ENCODE measurements around the gene HMGXB3. TPM values are rescaled to one million over a fixed set of nuclear protein-coding genes. Genes with fewer than 3 reads are reported as not detected.

HMGXB3 gene
- total RNA-seq, 2 donors from 2014 or later: 49.2 to 50.1 TPM

- Histone ChIP-seq H3K4me1 (ENCODE audit: control insufficient read depth in 1 of 2, low read depth in 2 of 2) (no peaks in the 10 kb centered on the region), H3K9me3 (no peaks in the 10 kb centered on the region), H3K36me3 (peaks cover 63% of the 10 kb centered on the region), H3K27ac (no peak overlapping the region), H3K27me3 (replicated peaks; ENCODE audit: insufficient read depth) (no peaks in the 10 kb centered on the region), H3K4me3 (no peak overlapping the region)
- DNase-seq (ENCODE audit: low spot score) (no peak), ATAC-seq (ENCODE audit: insufficient number of reproducible peaks, low FRiP score, low read depth) (no peak)
- TF ChIP-seq, protein P1, sequence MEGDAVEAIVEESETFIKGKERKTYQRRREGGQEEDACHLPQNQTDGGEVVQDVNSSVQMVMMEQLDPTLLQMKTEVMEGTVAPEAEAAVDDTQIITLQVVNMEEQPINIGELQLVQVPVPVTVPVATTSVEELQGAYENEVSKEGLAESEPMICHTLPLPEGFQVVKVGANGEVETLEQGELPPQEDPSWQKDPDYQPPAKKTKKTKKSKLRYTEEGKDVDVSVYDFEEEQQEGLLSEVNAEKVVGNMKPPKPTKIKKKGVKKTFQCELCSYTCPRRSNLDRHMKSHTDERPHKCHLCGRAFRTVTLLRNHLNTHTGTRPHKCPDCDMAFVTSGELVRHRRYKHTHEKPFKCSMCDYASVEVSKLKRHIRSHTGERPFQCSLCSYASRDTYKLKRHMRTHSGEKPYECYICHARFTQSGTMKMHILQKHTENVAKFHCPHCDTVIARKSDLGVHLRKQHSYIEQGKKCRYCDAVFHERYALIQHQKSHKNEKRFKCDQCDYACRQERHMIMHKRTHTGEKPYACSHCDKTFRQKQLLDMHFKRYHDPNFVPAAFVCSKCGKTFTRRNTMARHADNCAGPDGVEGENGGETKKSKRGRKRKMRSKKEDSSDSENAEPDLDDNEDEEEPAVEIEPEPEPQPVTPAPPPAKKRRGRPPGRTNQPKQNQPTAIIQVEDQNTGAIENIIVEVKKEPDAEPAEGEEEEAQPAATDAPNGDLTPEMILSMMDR (IDR thresholded peaks at IDR 0.05): no peak
These were observed 51.9 kb downstream of the HMGXB3 start for GRCh38 chr5:150052226-150052955.

DNA sequence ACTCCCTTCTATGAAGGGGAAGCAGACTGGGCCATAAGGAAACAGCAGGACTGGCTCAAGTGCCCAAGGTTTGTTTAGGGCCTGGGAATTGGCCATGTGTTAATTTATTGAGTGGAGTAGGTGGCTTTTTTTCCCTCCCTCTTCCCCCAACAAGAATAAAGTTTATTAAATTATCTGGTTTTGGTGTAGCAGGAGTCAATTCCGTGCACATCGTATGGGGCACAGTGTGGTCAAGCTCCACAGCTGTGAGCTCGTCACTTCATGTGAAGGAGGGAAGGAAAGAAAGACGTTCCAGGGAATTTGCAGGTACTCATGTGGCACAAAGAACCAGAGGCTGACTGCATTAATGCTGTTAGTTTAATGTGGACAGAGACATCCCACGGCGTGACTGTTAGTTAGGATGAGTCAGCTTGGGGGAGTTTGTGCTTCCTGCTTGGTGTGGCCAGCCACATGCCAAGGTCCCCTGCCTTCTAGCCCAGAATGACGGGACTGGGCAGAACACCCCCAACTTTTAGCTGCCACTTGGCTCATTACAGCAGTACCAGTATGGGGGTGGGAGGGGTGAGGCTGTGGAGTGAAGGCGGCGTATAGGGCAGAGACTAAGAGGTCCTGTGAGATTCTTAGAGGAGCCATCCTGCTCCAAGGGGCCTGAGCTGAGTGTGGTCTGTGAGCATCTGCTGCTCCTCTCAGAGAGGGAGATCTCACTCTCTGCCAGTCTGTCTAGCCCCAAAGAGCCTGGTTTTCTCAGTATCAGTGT is 52.6 kb downstream of the HMGXB3 start:
- no peak for ATAC-seq (ENCODE audit: insufficient number of reproducible peaks, low FRiP score, low read depth)
- H3K27me3 ChIP-seq (replicated peaks; ENCODE audit: insufficient read depth): no peaks in the 10 kb centered on the region
- H3K27ac ChIP-seq: no peak overlapping the region
- no peak for DNase-seq (ENCODE audit: low spot score)
- H3K36me3 ChIP-seq: peaks cover 56% of the 10 kb centered on the region
- TF ChIP-seq, protein P1 (IDR thresholded peaks at IDR 0.05): no peak
- H3K4me1 ChIP-seq (ENCODE audit: control insufficient read depth in 1 of 2, low read depth in 2 of 2): no peaks in the 10 kb centered on the region
- no peaks in the 10 kb centered on the region for H3K9me3 ChIP-seq
- H3K4me3 ChIP-seq: no peak overlapping the region

- no peak for ATAC-seq (ENCODE audit: insufficient number of reproducible peaks, low FRiP score, low read depth)
- Histone ChIP-seq H3K4me3 (no peak overlapping the region), H3K36me3 (peaks cover 49% of the 10 kb centered on the region), H3K4me1 (ENCODE audit: control insufficient read depth in 1 of 2, low read depth in 2 of 2) (no peaks in the 10 kb centered on the region), H3K9me3 (no peaks in the 10 kb centered on the region), H3K27ac (no peak overlapping the region), H3K27me3 (replicated peaks; ENCODE audit: insufficient read depth) (no peaks in the 10 kb centered on the region)
- DNase-seq (ENCODE audit: low spot score): no peak
- TF ChIP-seq, protein P1 (IDR thresholded peaks at IDR 0.05): no peak
These were observed 53.3 kb downstream of the HMGXB3 start for GRCh38 chr5:150053713-150054392.

DNA sequence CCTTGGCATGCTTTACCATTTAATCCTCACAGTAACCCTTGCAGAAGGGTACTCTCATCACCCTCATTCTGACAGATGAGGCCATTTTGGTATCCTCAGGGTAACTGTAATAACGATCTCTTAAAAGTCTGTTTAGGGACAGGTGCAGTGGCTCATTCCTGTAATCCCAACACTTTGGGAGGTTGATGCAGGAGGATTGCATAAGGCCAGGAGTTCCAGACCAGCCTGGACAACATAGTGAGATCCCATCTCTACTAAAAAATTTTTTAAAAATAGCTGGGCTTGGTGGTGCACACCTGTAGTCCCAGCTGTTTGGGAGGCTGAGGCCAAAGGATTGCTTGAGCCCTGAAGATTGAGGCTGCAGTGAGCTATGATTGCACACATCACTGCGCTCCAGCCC is 54.0 kb downstream of the HMGXB3 start:
- peaks cover 43% of the 10 kb centered on the region for H3K36me3 ChIP-seq
- no peaks in the 10 kb centered on the region for H3K27me3 ChIP-seq (replicated peaks; ENCODE audit: insufficient read depth)
- TF ChIP-seq, protein P1 (IDR thresholded peaks at IDR 0.05): no peak
- no peak for ATAC-seq (ENCODE audit: insufficient number of reproducible peaks, low FRiP score, low read depth)
- DNase-seq (ENCODE audit: low spot score): no peak
- no peaks in the 10 kb centered on the region for H3K4me1 ChIP-seq (ENCODE audit: control insufficient read depth in 1 of 2, low read depth in 2 of 2)
- H3K9me3 ChIP-seq: no peaks in the 10 kb centered on the region
- no peak overlapping the region for H3K27ac ChIP-seq
- H3K4me3 ChIP-seq: no peak overlapping the region
